ENCODE results near the gene SGSM2. TPM values are rescaled to one million over a fixed set of nuclear protein-coding genes. Genes with fewer than 3 reads are reported as not detected.

The SGSM2 gene
- total and polyA plus RNA-seq, 2 of the 13 experiments (the other 11 are each of a cell fraction or from before 2014, with no cell fraction given), result 30.4 to 51.3 TPM

GRCh38 chr17:2401426-2402221 is 64.3 kb downstream of the SGSM2 start (continued):
- TF ChIP-seq ZXDC (CRISPR knock-in tag; IDR thresholded peaks at IDR 0.05) (no peak), FOSL1 (CRISPR knock-in tag; IDR thresholded peaks at IDR 0.05; ENCODE audit: borderline replicate concordance) (no peak), HCFC1 (IDR thresholded peaks at IDR 0.05; ENCODE audit: low read depth, low read length) (peak; percentile 25; the same call in 1 of the 2 replicates), ZNF282 (IDR thresholded peaks at IDR 0.05; ENCODE audit: partially characterized antibody) (no peak), TFE3 (CRISPR knock-in tag; IDR thresholded peaks at IDR 0.05) (no peak), SCMH1 (CRISPR knock-in tag; IDR thresholded peaks at IDR 0.05; ENCODE audit: borderline replicate concordance) (no peak), TFAP4 (IDR thresholded peaks at IDR 0.05; ENCODE audit: borderline replicate concordance, low read depth) (peak; percentile 56; the same call in 1 of the 2 replicates), ZNF790 (CRISPR knock-in tag; IDR thresholded peaks at IDR 0.05; ENCODE audit: borderline replicate concordance) (no peak), SOX5 (CRISPR knock-in tag; IDR thresholded peaks at IDR 0.05; ENCODE audit: borderline replicate concordance) (no peak; the same call in 1 of the 2 replicates), ZBTB39 (CRISPR knock-in tag; IDR thresholded peaks at IDR 0.05) (no peak), ZNF761 (CRISPR knock-in tag; conservative IDR thresholded peaks at IDR 0.05) (no peak), PCBP2 (optimal IDR thresholded peaks at IDR 0.05; ENCODE audit: low read depth, low read length, poor library complexity, severe bottlenecking) (no peak), MATR3 (CRISPR knock-in tag; IDR thresholded peaks at IDR 0.05) (no peak), MAFK (conservative IDR thresholded peaks at IDR 0.05 in 1 of 2, IDR thresholded peaks at IDR 0.05 in 1 of 2; ENCODE audit: low read length in 2 of 2) (no peak), ZNF670 (CRISPR knock-in tag; IDR thresholded peaks at IDR 0.05; ENCODE audit: borderline replicate concordance) (peak; percentile 26; the same call in 1 of the 2 replicates), FOXA1 (IDR thresholded peaks at IDR 0.05) (no peak), FOXA1 (CRISPR knock-in tag; IDR thresholded peaks at IDR 0.05) (peak; percentile 56), ZNF557 (CRISPR knock-in tag; IDR thresholded peaks at IDR 0.05) (no peak), BCL6 (CRISPR knock-in tag; IDR thresholded peaks at IDR 0.05) (no peak), ZNF749 (CRISPR knock-in tag; IDR thresholded peaks at IDR 0.05; ENCODE audit: borderline replicate concordance) (peak; percentile 51; the same call in 1 of the 2 replicates), MTA1 (CRISPR knock-in tag; IDR thresholded peaks at IDR 0.05; ENCODE audit: borderline replicate concordance) (no peak), BRCA1 (CRISPR knock-in tag; IDR thresholded peaks at IDR 0.05) (peak; percentile 60), ZNF788 (CRISPR knock-in tag; IDR thresholded peaks at IDR 0.05; ENCODE audit: borderline replicate concordance) (no peak), TBX3 (IDR thresholded peaks at IDR 0.05; ENCODE audit: borderline replicate concordance) (no peak)

Data from HepG2 (cell line).